Activated CD8-positive, alpha-beta memory T cell treated with anti-CD3 and anti-CD28 coated beads for 36 hours (primary cell): Measurements from ENCODE around the gene SUSD1. TPM values are rescaled to one million over a fixed set of nuclear protein-coding genes. Genes with fewer than 3 reads are reported as not detected.

ENCODE experiments used
- CTCF ChIA-PET: fragments of 350-600 bp; sonication (Branson Sonifier 250); formaldehyde crosslinking; loops from one replicate; lab custom pipeline; 2021; ENCODE audit warnings: antibody characterized with exemption; lab: Charles Lee
- POLR2A ChIA-PET: fragments of 350-600 bp; sonication (Branson Sonifier 250); formaldehyde crosslinking; loops from one replicate; lab custom pipeline; 2021; ENCODE audit warnings: antibody characterized with exemption; lab: Charles Lee
- total RNA-seq, 2 experiments: library from RNA; stranded (reverse); gene quantifications; one replicate each; pipeline ENCODE4 v1.2.3, GENCODE V29; 2021

Gene SUSD1
- total RNA-seq, 2 experiments from 2014 or later, result 5.1 to 5.2 TPM

- CTCF ChIA-PET, result interaction anchor here (0.9 to 1.0 kb wide), 2 partner anchors 23 to 74 kb away, joined by 3 read pairs; no protein-coding TSS in a partner anchor
- POLR2A ChIA-PET, result interaction anchor here (0.7 to 1.1 kb wide), 3 partner anchors 16 to 26 kb away, joined by 3 to 5 read pairs (median 3); no protein-coding TSS in a partner anchor
Observed at GRCh38 chr9:112012026-112012902, 162.8 kb downstream of the SUSD1 start.

DNA sequence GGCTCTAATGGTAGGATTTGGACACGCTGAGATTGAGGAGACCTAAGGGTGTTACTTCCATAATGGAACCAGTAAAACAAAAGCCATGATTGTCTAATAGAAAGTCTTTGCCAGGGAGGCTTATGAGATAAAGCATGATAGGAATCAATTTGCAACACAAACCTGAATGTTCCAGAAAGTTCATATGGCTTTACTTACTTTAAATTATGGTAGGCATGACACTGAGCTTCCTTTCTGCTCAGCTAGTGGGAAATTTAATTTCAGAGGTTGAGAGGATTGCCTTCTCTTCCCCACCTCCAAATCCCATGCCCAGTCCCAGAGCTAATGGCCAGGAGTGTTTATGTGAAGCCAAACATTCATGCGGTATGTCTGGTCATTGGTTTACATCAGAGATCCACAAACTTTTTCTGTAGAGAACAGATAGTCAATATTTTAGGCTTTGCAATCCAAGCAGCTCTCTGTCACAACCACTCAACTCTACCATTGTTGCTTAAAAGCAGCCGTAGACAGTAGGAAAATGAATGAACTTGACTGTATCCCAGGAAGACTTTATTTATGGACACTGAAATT, 164.0 kb downstream of the SUSD1 start:
- CTCF ChIA-PET, result no interaction called here
- POLR2A ChIA-PET, result no interaction called here

- POLR2A ChIA-PET, result no interaction called here
- CTCF ChIA-PET, result no interaction called here
Observed at GRCh38 chr9:112010537-112010936, 164.6 kb downstream of the SUSD1 start.

DNA sequence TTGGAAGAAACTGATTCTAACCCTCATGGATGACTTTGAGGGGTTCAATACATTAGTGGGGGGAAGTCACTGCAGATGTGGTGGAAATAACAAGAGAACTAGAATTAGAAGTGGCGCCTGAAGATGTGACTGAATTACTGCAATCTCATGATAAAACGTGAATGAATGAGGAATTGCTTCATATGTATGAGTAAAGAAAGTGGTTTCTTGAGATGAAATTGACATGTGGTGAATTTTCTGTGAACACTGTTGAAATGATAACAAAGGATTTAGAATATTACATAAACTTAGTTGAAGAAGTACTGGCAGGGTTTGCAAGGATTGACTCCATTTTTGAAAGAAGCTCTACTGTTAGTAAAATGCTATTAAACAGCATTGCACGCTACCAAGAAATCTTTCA, 165.4 kb downstream of the SUSD1 start:
- ChIA-PET CTCF (interaction anchor here (1.2 kb wide), 1 partner anchor 23 kb away, joined by 3 read pairs; no protein-coding TSS in a partner anchor), POLR2A (interaction anchor here (0.7 kb wide), 1 partner anchor 117 kb away, joined by 3 read pairs; no protein-coding TSS in a partner anchor)

- ChIA-PET POLR2A (no interaction called here), CTCF (interaction anchor here (0.6 kb wide), 1 partner anchor 32 kb away, joined by 4 read pairs; no protein-coding TSS in a partner anchor)
Observed at GRCh38 chr9:112007575-112008240, 167.4 kb downstream of the SUSD1 start.

GRCh38 chr9:112006361-112007020, 168.6 kb downstream of the SUSD1 start:
- ChIA-PET CTCF (interaction anchor here (0.9 kb wide), 1 partner anchor 24 kb away, joined by 3 read pairs; no protein-coding TSS in a partner anchor), POLR2A (no interaction called here)

- CTCF ChIA-PET, result interaction anchor here (0.9 kb wide), 1 partner anchor 24 kb away, joined by 3 read pairs; no protein-coding TSS in a partner anchor
Observed at GRCh38 chr9:112005939-112006338, 169.2 kb downstream of the SUSD1 start.

GRCh38 chr9:112003538-112003937, 171.6 kb downstream of the SUSD1 start:
- ChIA-PET CTCF (interaction anchor here (0.6 to 0.7 kb wide), 2 partner anchors 102 to 179 kb away, joined by 3 to 4 read pairs; no protein-coding TSS in a partner anchor), POLR2A (no interaction called here)

More at GRCh38 chr9:112005939-112006338, 169.2 kb downstream of the SUSD1 start:
- POLR2A ChIA-PET, result interaction anchor here (0.6 kb wide), 1 partner anchor 213 kb away, joined by 3 read pairs; no protein-coding TSS in a partner anchor

- CTCF ChIA-PET, result interaction anchor here (0.6 kb wide), 1 partner anchor 178 kb away, joined by 3 read pairs; no protein-coding TSS in a partner anchor
- POLR2A ChIA-PET, result no interaction called here
Observed at GRCh38 chr9:112002847-112003457, 172.1 kb downstream of the SUSD1 start.

DNA sequence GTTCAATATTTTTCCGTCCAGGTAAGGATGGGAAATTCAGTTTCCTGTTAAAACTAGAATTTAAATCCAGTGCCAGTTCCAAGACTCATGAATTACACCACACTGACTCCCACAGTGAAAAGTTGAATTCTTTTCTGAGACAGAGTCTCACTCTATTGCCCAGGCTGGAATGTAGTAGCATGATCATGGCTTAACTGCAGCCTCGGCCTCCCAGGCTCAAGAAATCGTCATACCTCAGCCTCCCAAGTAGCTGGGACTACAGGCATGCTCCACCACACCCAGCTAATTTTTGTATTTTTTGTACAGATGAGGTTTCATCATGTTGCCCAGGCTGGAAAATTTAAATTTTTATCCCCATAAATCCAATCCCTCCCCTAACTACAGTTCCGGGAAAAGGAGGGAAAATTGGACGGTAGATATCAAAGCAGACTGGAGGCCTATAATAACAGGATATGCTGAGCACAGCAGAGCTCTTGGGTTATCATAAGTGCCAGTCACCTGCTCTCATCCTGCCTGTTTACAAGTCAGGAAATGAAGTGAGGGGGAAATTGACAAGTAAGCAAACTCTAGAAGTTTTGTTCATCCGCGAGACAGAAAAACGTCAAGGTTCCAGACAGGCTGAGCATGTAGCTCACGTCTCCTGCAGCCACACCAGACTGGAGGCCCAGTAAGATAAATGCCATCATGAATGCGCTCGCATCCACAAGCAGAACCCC, 172.8 kb downstream of the SUSD1 start:
- ChIA-PET POLR2A (no interaction called here), CTCF (no interaction called here)

- CTCF ChIA-PET, result no interaction called here
- POLR2A ChIA-PET, result no interaction called here
Observed at GRCh38 chr9:112000743-112001142, 174.4 kb downstream of the SUSD1 start.

- CTCF ChIA-PET, result interaction anchor here (1.3 kb wide), 1 partner anchor 34 kb away, joined by 3 read pairs; no protein-coding TSS in a partner anchor
Observed at GRCh38 chr9:111999319-111999718, 175.8 kb downstream of the SUSD1 start.

DNA sequence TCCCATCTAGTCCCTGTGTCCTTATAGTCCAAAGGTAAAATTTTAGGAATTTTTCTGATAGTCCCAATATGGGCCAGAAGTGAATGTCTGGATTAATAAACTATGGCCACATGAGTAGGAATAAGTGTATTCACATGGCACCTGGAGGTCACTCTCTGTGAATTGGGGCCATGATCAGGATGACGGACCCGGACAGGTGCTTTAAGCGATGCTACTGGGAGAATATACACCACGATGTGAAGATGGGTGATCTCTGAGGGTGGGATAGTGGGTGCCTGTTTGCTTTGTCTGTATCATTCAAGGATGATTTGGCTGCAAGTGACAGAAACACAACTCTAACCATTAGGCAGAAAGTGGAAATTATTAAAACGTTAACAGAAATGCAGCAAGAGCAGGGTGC, 177.3 kb downstream of the SUSD1 start:
- CTCF ChIA-PET, result no interaction called here
- POLR2A ChIA-PET, result no interaction called here

More at GRCh38 chr9:111999319-111999718, 175.8 kb downstream of the SUSD1 start:
- POLR2A ChIA-PET, result no interaction called here

- POLR2A ChIA-PET, result interaction anchor here (1.7 kb wide), 1 partner anchor 98 kb away, joined by 7 read pairs; the partner anchor contains the start of gene UGCG
- CTCF ChIA-PET, result interaction anchor here (1.3 kb wide), 1 partner anchor 39 kb away, joined by 3 read pairs; no protein-coding TSS in a partner anchor
Observed at GRCh38 chr9:111994831-111995458, 180.2 kb downstream of the SUSD1 start.

- CTCF ChIA-PET, result interaction anchor here (0.9 to 1.4 kb wide), 3 partner anchors 11 to 122 kb away, joined by 3 read pairs; partner anchors contain the start of gene UGCG
- POLR2A ChIA-PET, result interaction anchor here (1.4 to 1.7 kb wide), 2 partner anchors 19 to 96 kb away, joined by 3 to 7 read pairs; partner anchors contain the start of gene UGCG
Observed at GRCh38 chr9:111993319-111993718, 181.8 kb downstream of the SUSD1 start.

- ChIA-PET CTCF (interaction anchor here (0.9 to 1.4 kb wide), 3 partner anchors 12 to 121 kb away, joined by 3 read pairs; partner anchors contain the start of gene UGCG), POLR2A (interaction anchor here (1.4 kb wide), 1 partner anchor 20 kb away, joined by 3 read pairs; no protein-coding TSS in a partner anchor)
Observed at GRCh38 chr9:111992523-111992922, 182.6 kb downstream of the SUSD1 start.

DNA sequence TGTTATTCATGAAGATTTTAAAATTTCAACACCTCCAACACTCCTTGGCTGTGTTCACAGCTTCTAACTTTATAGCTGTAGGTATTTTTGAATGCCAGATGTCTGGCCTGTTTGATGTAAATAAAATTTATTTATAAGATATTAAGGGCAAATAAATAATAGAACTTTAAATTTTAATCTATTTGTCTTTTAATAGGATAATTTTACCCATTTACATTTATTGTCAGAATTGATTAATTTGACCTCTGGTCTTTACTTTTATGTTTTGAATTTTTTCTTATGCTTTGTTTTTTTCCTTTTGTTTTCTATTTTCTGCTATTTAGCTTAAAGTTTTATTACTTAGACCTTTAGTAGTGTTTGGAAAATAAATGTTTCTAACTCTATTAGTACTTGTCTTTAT, 183.9 kb downstream of the SUSD1 start:
- ChIA-PET POLR2A (no interaction called here), CTCF (no interaction called here)
